Measurements from ENCODE around the gene DMRT2. TPM values are rescaled to one million over a fixed set of nuclear protein-coding genes. Genes with fewer than 3 reads are reported as not detected.

Gene DMRT2
- total RNA-seq, 6 experiments from 2014 or later: 0.49 TPM; not detected in 5

GRCh38 chr9:1014225-1014624, 35.9 kb upstream of the DMRT2 start:
- no peaks in the 10 kb centered on the region for H3K36me3 ChIP-seq
- no peak overlapping the region for H3K27ac ChIP-seq
- 74% methylated on average over 4 of the region's 4 CpGs for WGBS (ENCODE audit: insufficient coverage, low coverage, low lambda C conversion rate, missing lambda C conversion rate)
- ATAC-seq: no peak
- no peak for TF ChIP-seq POLR2A (IDR thresholded peaks at IDR 0.05)
- TF ChIP-seq, protein P1, sequence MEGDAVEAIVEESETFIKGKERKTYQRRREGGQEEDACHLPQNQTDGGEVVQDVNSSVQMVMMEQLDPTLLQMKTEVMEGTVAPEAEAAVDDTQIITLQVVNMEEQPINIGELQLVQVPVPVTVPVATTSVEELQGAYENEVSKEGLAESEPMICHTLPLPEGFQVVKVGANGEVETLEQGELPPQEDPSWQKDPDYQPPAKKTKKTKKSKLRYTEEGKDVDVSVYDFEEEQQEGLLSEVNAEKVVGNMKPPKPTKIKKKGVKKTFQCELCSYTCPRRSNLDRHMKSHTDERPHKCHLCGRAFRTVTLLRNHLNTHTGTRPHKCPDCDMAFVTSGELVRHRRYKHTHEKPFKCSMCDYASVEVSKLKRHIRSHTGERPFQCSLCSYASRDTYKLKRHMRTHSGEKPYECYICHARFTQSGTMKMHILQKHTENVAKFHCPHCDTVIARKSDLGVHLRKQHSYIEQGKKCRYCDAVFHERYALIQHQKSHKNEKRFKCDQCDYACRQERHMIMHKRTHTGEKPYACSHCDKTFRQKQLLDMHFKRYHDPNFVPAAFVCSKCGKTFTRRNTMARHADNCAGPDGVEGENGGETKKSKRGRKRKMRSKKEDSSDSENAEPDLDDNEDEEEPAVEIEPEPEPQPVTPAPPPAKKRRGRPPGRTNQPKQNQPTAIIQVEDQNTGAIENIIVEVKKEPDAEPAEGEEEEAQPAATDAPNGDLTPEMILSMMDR (IDR thresholded peaks at IDR 0.05): no peak
- DNase-seq: no peak
- no peak overlapping the region for H3K4me3 ChIP-seq
- H3K9me3 ChIP-seq: no peaks in the 10 kb centered on the region
- intact Hi-C loops (cut with DNase I): no loop called here
- H3K27me3 ChIP-seq: no peaks in the 10 kb centered on the region
- H3K4me1 ChIP-seq: no peaks in the 10 kb centered on the region

DNA sequence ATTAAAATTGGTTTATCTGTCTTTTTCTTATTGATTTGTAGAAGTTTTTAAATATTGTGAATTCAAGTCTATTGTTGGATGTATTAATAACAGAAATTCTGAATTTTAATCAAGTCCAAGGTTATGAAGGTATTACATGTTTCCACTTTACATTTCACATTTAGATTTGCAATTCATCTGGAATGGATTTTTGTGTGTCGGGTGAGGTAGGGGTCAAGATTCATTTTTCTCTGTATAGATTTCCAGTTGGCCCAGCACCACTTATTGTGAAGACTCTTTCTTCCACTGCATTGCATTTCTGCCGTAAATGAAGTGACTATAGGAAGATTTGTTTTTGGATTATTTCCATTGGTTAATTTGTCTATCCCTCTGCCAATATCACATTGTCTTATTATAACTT, 35.5 kb upstream of the DMRT2 start:
- Histone ChIP-seq H3K9me3 (no peaks in the 10 kb centered on the region), H3K27ac (no peak overlapping the region), H3K4me3 (no peak overlapping the region), H3K4me1 (no peaks in the 10 kb centered on the region), H3K36me3 (no peaks in the 10 kb centered on the region), H3K27me3 (no peaks in the 10 kb centered on the region)
- WGBS (ENCODE audit: insufficient coverage, low coverage, low lambda C conversion rate, missing lambda C conversion rate): 62% methylated on average over 2 of the region's 2 CpGs
- TF ChIP-seq, protein P1 (IDR thresholded peaks at IDR 0.05): no peak
- no peak for TF ChIP-seq POLR2A (IDR thresholded peaks at IDR 0.05)
- intact Hi-C loops (cut with DNase I): no loop called here
- DNase-seq: no peak
- no peak for ATAC-seq

GRCh38 chr9:1018121-1018520, 32.0 kb upstream of the DMRT2 start:
- Histone ChIP-seq H3K27me3 (no peaks in the 10 kb centered on the region), H3K36me3 (no peaks in the 10 kb centered on the region), H3K4me3 (no peak overlapping the region), H3K27ac (no peak overlapping the region), H3K9me3 (no peaks in the 10 kb centered on the region), H3K4me1 (no peaks in the 10 kb centered on the region)
- DNase-seq: peak in 2 of 3 donors; percentile 36 to 56
- TF ChIP-seq, protein P1 (IDR thresholded peaks at IDR 0.05): peak; percentile 37 to 57 (median 48)
- no peak for TF ChIP-seq POLR2A (IDR thresholded peaks at IDR 0.05)
- intact Hi-C loops (cut with DNase I): no loop called here
- 6% methylated on average over 10 of the region's 10 CpGs for WGBS (ENCODE audit: insufficient coverage, low coverage, low lambda C conversion rate, missing lambda C conversion rate)
- ATAC-seq: peak; percentile 85 to 89 (median 88)

- H3K36me3 ChIP-seq: no peaks in the 10 kb centered on the region
- DNase-seq: no peak
- TF ChIP-seq, protein P1 (IDR thresholded peaks at IDR 0.05): no peak
- no peak for TF ChIP-seq POLR2A (IDR thresholded peaks at IDR 0.05)
Measured at GRCh38 chr9:1024112-1024511, 26.0 kb upstream of the DMRT2 start.

DNA sequence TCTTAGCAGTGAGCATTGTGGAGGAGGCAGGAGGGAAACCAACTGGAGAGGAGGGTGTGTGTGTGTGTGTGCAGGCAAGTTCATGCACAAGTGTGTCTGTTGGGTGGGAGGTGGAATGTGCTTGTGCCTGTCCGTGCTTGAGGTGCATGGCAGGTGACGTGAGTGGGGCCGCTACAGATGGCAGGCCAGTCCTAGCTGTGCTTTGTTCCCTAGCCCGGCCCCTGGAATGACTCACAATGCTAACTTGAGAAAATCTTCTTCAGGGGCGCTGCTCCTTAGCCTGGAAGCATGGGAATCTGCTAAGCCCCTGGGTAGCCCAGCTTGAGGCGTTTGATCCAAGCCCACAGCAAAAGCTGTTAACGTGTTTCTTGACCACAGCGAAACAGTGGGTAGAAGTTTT, 25.0 kb upstream of the DMRT2 start:
- Histone ChIP-seq H3K27ac (no peak overlapping the region), H3K36me3 (no peaks in the 10 kb centered on the region), H3K4me1 (no peaks in the 10 kb centered on the region), H3K9me3 (no peaks in the 10 kb centered on the region), H3K27me3 (no peaks in the 10 kb centered on the region), H3K4me3 (no peak overlapping the region)
- TF ChIP-seq POLR2A (IDR thresholded peaks at IDR 0.05): no peak
- TF ChIP-seq, protein P1 (IDR thresholded peaks at IDR 0.05): no peak
- WGBS (ENCODE audit: insufficient coverage, low coverage, low lambda C conversion rate, missing lambda C conversion rate): 53% methylated on average over 4 of the region's 8 CpGs
- ATAC-seq (no peak), DNase-seq (no peak)
- intact Hi-C loops (cut with DNase I): no loop called here

More at GRCh38 chr9:1024112-1024511, 26.0 kb upstream of the DMRT2 start:
- Histone ChIP-seq H3K27me3 (no peaks in the 10 kb centered on the region), H3K4me3 (no peak overlapping the region), H3K4me1 (no peaks in the 10 kb centered on the region), H3K27ac (no peak overlapping the region), H3K9me3 (no peaks in the 10 kb centered on the region)
- intact Hi-C loops (cut with DNase I): no loop called here
- ATAC-seq: no peak
- WGBS (ENCODE audit: insufficient coverage, low coverage, low lambda C conversion rate, missing lambda C conversion rate): 70% methylated on average over 1 of the region's 1 CpG
